Neuronal stem cell (in vitro differentiated cells): ENCODE results near the gene RRP1B.

Experiments used
- DNase-seq: peaks from one replicate; pipeline ENCODE4 v3.0.0-alpha.2; 2013; ENCODE audit warnings: low spot score
- H2AFZ ChIP-seq: one replicate; pipeline ENCODE4 v1.6.1; 2013; ENCODE audit warnings: mild to moderate bottlenecking, low read length, inconsistent platforms
- H2AK5ac ChIP-seq: 2 replicates; pipeline ENCODE4 v1.6.1; 2013; ENCODE audit warnings: low read depth, mild to moderate bottlenecking, inconsistent platforms, low read length, moderate library complexity, mixed read lengths
- H2BK120ac ChIP-seq: 2 replicates; pipeline ENCODE4 v1.6.1; 2013; ENCODE audit warnings: low read depth, mild to moderate bottlenecking, inconsistent platforms, low read length, moderate library complexity, mixed read lengths
- H2BK12ac ChIP-seq: one replicate; pipeline ENCODE4 v1.6.1; 2013; ENCODE audit warnings: low read length, inconsistent platforms
- H2BK15ac ChIP-seq: 2 replicates; pipeline ENCODE4 v1.6.1; 2013; ENCODE audit warnings: mild to moderate bottlenecking, low read length, inconsistent platforms, mixed read lengths
- H2BK5ac ChIP-seq: one replicate; pipeline ENCODE4 v1.6.1; 2013; ENCODE audit warnings: inconsistent platforms, mild to moderate bottlenecking, low read length, moderate library complexity
- H3K14ac ChIP-seq: one replicate; pipeline ENCODE4 v1.6.1; 2013; ENCODE audit warnings: low read length, inconsistent platforms
- H3K18ac ChIP-seq: 2 replicates; pipeline ENCODE4 v1.6.1; 2013; ENCODE audit warnings: low read length, inconsistent platforms
- H3K23ac ChIP-seq: 2 replicates; pipeline ENCODE4 v1.6.1; 2013; ENCODE audit warnings: low read depth, mild to moderate bottlenecking, mixed read lengths, low read length, inconsistent platforms; ENCODE audit not compliant: poor library complexity
- H3K27ac ChIP-seq: replicated peaks from 3 replicates; pipeline ENCODE4 v1.5.1; 2013; ENCODE audit warnings: low read length, inconsistent platforms
- H3K27me3 ChIP-seq, 3 experiments: 2 replicates each; pipeline ENCODE4 v1.6.1; 2013; ENCODE audit warnings: low read length in 3 of 3, mild to moderate bottlenecking in 2 of 3, inconsistent platforms in 1 of 3, low read depth in 1 of 3, mixed read lengths in 1 of 3, moderate library complexity in 1 of 3; ENCODE audit not compliant: control insufficient read depth in 3 of 3, insufficient read depth in 3 of 3
- H3K36me3 ChIP-seq, 2 donors: replicated peaks in 1 of 2; 2 replicates each; pipeline ENCODE4 v1.6.1; 2013; ENCODE audit warnings: low read length in 2 of 2; ENCODE audit not compliant: control insufficient read depth in 2 of 2, insufficient read depth in 2 of 2
- H3K4ac ChIP-seq: 2 replicates; pipeline ENCODE4 v1.6.1; 2013; ENCODE audit warnings: inconsistent platforms, mild to moderate bottlenecking, low read length, moderate library complexity
- H3K4me1 ChIP-seq, 2 donors: 1 replicate in 1 of 2; 2 replicates in 1 of 2; pipeline ENCODE4 v1.6.1; 2013; ENCODE audit warnings: low read length in 2 of 2, low read depth in 1 of 2; ENCODE audit not compliant: control insufficient read depth in 2 of 2, insufficient read depth in 1 of 2
- H3K4me2 ChIP-seq: one replicate; pipeline ENCODE4 v1.6.1; 2013; ENCODE audit warnings: mild to moderate bottlenecking, low read length, inconsistent platforms; ENCODE audit not compliant: insufficient read depth, poor library complexity, severe bottlenecking
- H3K4me3 ChIP-seq, 2 donors: 2 replicates each; pipeline ENCODE4 v1.5.1; 2013; ENCODE audit warnings: low read length in 2 of 2, mild to moderate bottlenecking in 2 of 2, inconsistent platforms in 1 of 2, moderate library complexity in 1 of 2
- H3K79me1 ChIP-seq: one replicate; pipeline ENCODE4 v1.6.1; 2013; ENCODE audit warnings: low read depth, mild to moderate bottlenecking, inconsistent platforms, low read length, moderate library complexity
- H3K9ac ChIP-seq: one replicate; pipeline ENCODE4 v1.6.1; 2013; ENCODE audit warnings: mild to moderate bottlenecking, low read depth, low read length, inconsistent platforms; ENCODE audit not compliant: poor library complexity
- H3K9me3 ChIP-seq, 2 donors: replicated peaks in 1 of 2; 2 replicates each; pipeline versions ENCODE3 to v1.6.1; 2013; ENCODE audit warnings: low read length in 2 of 2, mild to moderate bottlenecking in 2 of 2, inconsistent platforms in 1 of 2, low read depth in 1 of 2, mixed read lengths in 1 of 2, moderate library complexity in 1 of 2; ENCODE audit not compliant: control insufficient read depth in 2 of 2, insufficient read depth in 1 of 2
- H4K8ac ChIP-seq: one replicate; pipeline ENCODE4 v1.6.1; 2013; ENCODE audit warnings: low read depth, mild to moderate bottlenecking, inconsistent platforms, low read length, moderate library complexity
- H4K91ac ChIP-seq: one replicate; pipeline ENCODE4 v1.6.1; 2013; ENCODE audit warnings: low read length, low read depth, mild to moderate bottlenecking, inconsistent platforms; ENCODE audit not compliant: poor library complexity
- WGBS, 2 donors: extraction: QIAGEN DNeasy Blood & Tissue Kit; methylation state at CpG; one replicate each; pipeline ENCODE4 v1.1.7; 2013; ENCODE audit warnings: missing lambda C conversion rate in 2 of 2, mixed read lengths in 1 of 2; ENCODE audit not compliant: insufficient read length in 2 of 2, insufficient replicate concordance in 1 of 2; ENCODE audit errors: extremely low coverage in 2 of 2; 5-methylcytosine and 5-hydroxymethylcytosine counted together

The RRP1B gene

DNA sequence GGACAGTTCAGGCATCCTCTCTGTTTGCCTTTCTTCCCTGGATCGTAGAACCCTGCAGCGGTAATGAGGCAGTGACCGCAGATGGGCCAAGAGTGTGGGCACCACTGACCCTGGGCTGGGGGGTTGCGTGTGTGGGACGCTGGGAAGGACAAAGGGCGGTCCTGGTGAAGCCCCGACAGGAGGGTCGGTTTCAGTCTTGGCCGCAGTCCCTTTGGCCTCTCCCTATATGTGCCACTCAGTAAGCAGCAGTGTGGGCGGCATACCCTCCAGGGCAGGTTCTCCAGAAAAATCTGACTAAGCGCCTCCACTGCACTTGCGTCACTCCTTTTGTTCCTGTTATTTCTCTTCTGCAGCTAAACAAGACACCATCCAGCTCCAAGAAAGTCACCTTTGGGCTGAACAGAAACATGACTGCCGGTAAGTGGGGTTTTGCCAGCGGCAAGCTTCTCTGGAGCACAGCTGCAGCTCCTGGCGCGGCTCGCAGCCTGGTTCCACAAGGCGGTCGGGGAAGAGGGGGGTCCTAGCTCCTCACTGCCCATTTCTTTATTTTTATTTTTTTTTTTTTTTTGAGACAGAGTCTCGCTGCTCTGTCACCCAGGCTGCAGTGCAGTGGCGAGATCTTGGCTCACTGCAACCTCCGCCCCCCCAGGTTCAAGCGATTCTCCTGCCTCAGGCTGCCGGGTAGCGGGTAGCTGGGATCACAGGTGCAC, 31.9 kb downstream of the RRP1B start:
- no peak overlapping the region for H4K91ac ChIP-seq
- H3K36me3 ChIP-seq, result peaks cover 76 to 100% of the 10 kb centered on the region in 2 donors
- no peak overlapping the region for H3K9ac ChIP-seq
- H3K23ac ChIP-seq, result peak overlapping the region; percentile 9
- no peak overlapping the region for H2BK120ac ChIP-seq
- H3K4ac ChIP-seq, result no peak overlapping the region
- no CpG with 5 or more reads among the region's 25 CpGs for WGBS, 2 donors
- no peak overlapping the region for H3K14ac ChIP-seq
- no peak overlapping the region for H3K27ac ChIP-seq
- no peak overlapping the region for H3K18ac ChIP-seq
- H3K27me3 ChIP-seq, result no peaks in the 10 kb centered on the region
- no peak overlapping the region for H3K4me3 ChIP-seq
- no peak overlapping the region for H3K4me2 ChIP-seq
- H3K79me1 ChIP-seq, result peaks cover 5% of the 10 kb centered on the region
- H2BK5ac ChIP-seq, result no peak overlapping the region
- H4K8ac ChIP-seq, result no peak overlapping the region
- no peak for DNase-seq
- no peaks in the 10 kb centered on the region for H3K4me1 ChIP-seq
- H2BK15ac ChIP-seq, result no peak overlapping the region
- no peak overlapping the region for H2AK5ac ChIP-seq
- H3K9me3 ChIP-seq, result no peaks in the 10 kb centered on the region
- no peak overlapping the region for H2AFZ ChIP-seq
- H2BK12ac ChIP-seq, result no peak overlapping the region

- Histone ChIP-seq H3K79me1 (peaks cover 7% of the 10 kb centered on the region), H3K9me3 (no peaks in the 10 kb centered on the region), H3K4me1 (no peaks in the 10 kb centered on the region), H4K8ac (no peak overlapping the region), H2AK5ac (no peak overlapping the region), H3K4me2 (no peak overlapping the region), H3K18ac (no peak overlapping the region), H2BK12ac (no peak overlapping the region), H3K14ac (peak overlapping the region; percentile 38), H3K9ac (no peak overlapping the region), H2BK5ac (no peak overlapping the region), H3K4ac (no peak overlapping the region), H3K36me3 (peaks cover 72 to 100% of the 10 kb centered on the region in 2 donors), H2BK120ac (no peak overlapping the region), H2BK15ac (no peak overlapping the region), H3K4me3 (no peak overlapping the region), H3K27ac (no peak overlapping the region), H3K27me3 (no peaks in the 10 kb centered on the region), H2AFZ (no peak overlapping the region), H3K23ac (no peak overlapping the region), H4K91ac (no peak overlapping the region)
- no CpG with 5 or more reads among the region's 10 CpGs for WGBS, 2 donors
- no peak for DNase-seq
Observed at GRCh38 chr21:43691801-43692200, 32.4 kb downstream of the RRP1B start.

DNA sequence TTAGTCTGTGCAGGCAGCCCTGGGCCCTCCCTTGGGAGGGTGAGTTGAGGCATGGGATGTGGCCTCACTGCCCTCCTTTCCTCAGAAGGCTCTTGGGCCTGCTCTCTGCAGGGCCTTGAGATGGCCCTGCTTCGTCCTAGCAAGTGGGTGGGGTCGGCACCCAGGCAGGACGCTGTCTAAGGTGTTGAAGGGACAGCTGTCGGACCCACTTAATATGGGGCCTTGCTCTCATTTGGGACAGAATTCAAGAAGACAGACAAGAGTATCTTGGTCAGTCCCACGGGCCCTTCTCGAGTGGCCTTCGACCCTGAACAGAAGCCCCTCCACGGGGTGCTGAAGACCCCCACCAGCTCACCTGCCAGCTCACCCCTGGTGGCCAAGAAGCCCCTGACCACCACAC, 33.6 kb downstream of the RRP1B start:
- no peak overlapping the region for H3K14ac ChIP-seq
- peaks cover 60 to 94% of the 10 kb centered on the region in 2 donors for H3K36me3 ChIP-seq
- no peak overlapping the region for H2BK120ac ChIP-seq

GRCh38 chr21:43693981-43694380, 34.6 kb downstream of the RRP1B start:
- H3K23ac ChIP-seq, result no peak overlapping the region
- no peak overlapping the region for H3K18ac ChIP-seq
- H3K79me1 ChIP-seq, result peaks cover 5% of the 10 kb centered on the region
- H4K91ac ChIP-seq, result no peak overlapping the region
- no peaks in the 10 kb centered on the region for H3K27me3 ChIP-seq
- no peaks in the 10 kb centered on the region for H3K9me3 ChIP-seq
- no peak overlapping the region for H2AK5ac ChIP-seq
- H3K14ac ChIP-seq, result no peak overlapping the region
- H2BK5ac ChIP-seq, result no peak overlapping the region
- no peak overlapping the region for H3K9ac ChIP-seq
- no peak overlapping the region for H2BK12ac ChIP-seq
- no peaks in the 10 kb centered on the region for H3K4me1 ChIP-seq
- no peak overlapping the region for H3K27ac ChIP-seq
- WGBS, 2 donors, result no CpG with 5 or more reads among the region's 23 CpGs
- H3K4me3 ChIP-seq, result no peak overlapping the region
- H3K36me3 ChIP-seq, result peaks cover 51 to 84% of the 10 kb centered on the region in 2 donors
- H2AFZ ChIP-seq, result no peak overlapping the region
- H3K4me2 ChIP-seq, result no peak overlapping the region
- no peak overlapping the region for H3K4ac ChIP-seq
- DNase-seq, result no peak
- no peak overlapping the region for H4K8ac ChIP-seq
- no peak overlapping the region for H2BK120ac ChIP-seq
- H2BK15ac ChIP-seq, result no peak overlapping the region

More for the DNA sequence above, 33.6 kb downstream of the RRP1B start:
- H2AFZ ChIP-seq, result no peak overlapping the region
- no peak overlapping the region for H3K18ac ChIP-seq
- no peak for DNase-seq
- no peaks in the 10 kb centered on the region for H3K9me3 ChIP-seq
- H3K4me2 ChIP-seq, result no peak overlapping the region
- H2BK15ac ChIP-seq, result no peak overlapping the region
- H4K8ac ChIP-seq, result peak overlapping the region; percentile 92
- H3K27me3 ChIP-seq, result no peaks in the 10 kb centered on the region
- no peak overlapping the region for H2AK5ac ChIP-seq
- no peak overlapping the region for H3K9ac ChIP-seq
- H2BK5ac ChIP-seq, result peak overlapping the region; percentile 66
- H3K27ac ChIP-seq, result no peak overlapping the region
- H3K79me1 ChIP-seq, result peaks cover 6% of the 10 kb centered on the region
- no peak overlapping the region for H3K4me3 ChIP-seq
- no peak overlapping the region for H3K4ac ChIP-seq
- no peak overlapping the region for H2BK12ac ChIP-seq
- no CpG with 5 or more reads among the region's 8 CpGs for WGBS, 2 donors
- no peak overlapping the region for H4K91ac ChIP-seq
- H3K4me1 ChIP-seq, result no peaks in the 10 kb centered on the region
- H3K23ac ChIP-seq, result peak overlapping the region; percentile 20
